PC-3 (cell line): ENCODE data around the gene ATPAF1. TPM values are rescaled to one million over a fixed set of nuclear protein-coding genes. Genes with fewer than 3 reads are reported as not detected.

Experiments
- ATAC-seq: fragments of 200-7000 bp; cut with Tn5 transposase; 2 replicates; pipeline ENCODE4 v1.9.1; 2020; ENCODE audit warnings: mild to moderate bottlenecking, moderate library complexity
- BruUV-seq: library from RNA; stranded (reverse); fragments of 400-500 nt; replicated peaks from 2 replicates; lab custom pipeline; 2021; lab: Mats Ljungman, UMichigan
- CTCF ChIA-PET: fragments of 300-600 bp; sonication (Branson Sonifier 250); formaldehyde crosslinking; loops from one replicate; lab custom pipeline; 2022; ENCODE audit warnings: antibody characterized with exemption; lab: Charles Lee
- POLR2A ChIA-PET: fragments of 300-600 bp; sonication (Branson Sonifier 250); formaldehyde crosslinking; loops from one replicate; lab custom pipeline; 2022; ENCODE audit warnings: antibody characterized with exemption; ENCODE audit not compliant: unreplicated experiment; lab: Charles Lee
- DNase-seq: peaks from one replicate; pipeline ENCODE4 v3.0.0-alpha.2; 2015
- H2AFZ ChIP-seq: fragments of 300-600 bp; sonication (generic); 2 replicates; pipeline ENCODE4 v1.6.0; 2016; ENCODE audit warnings: antibody characterized with exemption, low read length
- H3F3A ChIP-seq: fragments of 300-600 bp; sonication (generic); one replicate; pipeline ENCODE4 v1.6.0; 2017; ENCODE audit warnings: antibody characterized with exemption, low read length, control low read depth, mild to moderate bottlenecking; ENCODE audit not compliant: unreplicated experiment
- H3K27ac ChIP-seq: fragments of 300-600 bp; sonication (generic); 2 replicates; pipeline ENCODE4 v1.5.1; 2016; ENCODE audit warnings: mild to moderate bottlenecking, low read length
- H3K27me3 ChIP-seq: fragments of 300-600 bp; sonication (generic); 2 replicates; pipeline ENCODE4 v1.6.1; 2016; ENCODE audit warnings: low read length, mixed read lengths
- H3K36me3 ChIP-seq: fragments of 300-600 bp; sonication (generic); 2 replicates; pipeline ENCODE4 v1.6.1; 2016; ENCODE audit warnings: low read depth, mixed run types, low read length, mixed read lengths
- H3K4me1 ChIP-seq: fragments of 300-600 bp; sonication (generic); 2 replicates; pipeline ENCODE4 v1.5.1; 2016; ENCODE audit warnings: low read length; ENCODE audit not compliant: insufficient read depth
- H3K4me2 ChIP-seq: fragments of 300-600 bp; sonication (generic); 2 replicates; pipeline ENCODE4 v1.6.0; 2016; ENCODE audit warnings: low read length
- H3K4me3 ChIP-seq: fragments of 300-600 bp; sonication (generic); 2 replicates; pipeline ENCODE4 v1.5.1; 2016; ENCODE audit warnings: mild to moderate bottlenecking, low read length, mixed read lengths
- H3K79me2 ChIP-seq: fragments of 300-600 bp; sonication (generic); 2 replicates; pipeline ENCODE4 v1.6.1; 2017; ENCODE audit warnings: low read length, mixed read lengths
- H3K9ac ChIP-seq: fragments of 300-600 bp; sonication (generic); 2 replicates; pipeline ENCODE4 v1.6.0; 2016; ENCODE audit warnings: mild to moderate bottlenecking, low read length
- H3K9me2 ChIP-seq: fragments of 300-600 bp; sonication (generic); replicated peaks from 2 replicates; pipeline ENCODE4 v1.6.1; 2016; ENCODE audit warnings: mixed run types, low read length, mixed read lengths
- H3K9me3 ChIP-seq: fragments of 300-600 bp; sonication (generic); 2 replicates; pipeline ENCODE4 v1.6.1; 2016; ENCODE audit warnings: low read length, mixed read lengths
- H4K20me1 ChIP-seq: fragments of 300-600 bp; sonication (generic); 2 replicates; pipeline ENCODE4 v1.6.1; 2016; ENCODE audit warnings: low read length, mixed read lengths
- CTCF ChIP-seq: fragments of 300-600 bp; sonication (generic); conservative IDR thresholded peaks from 2 replicates; pipeline ENCODE4 v1.5.1; 2017; ENCODE audit warnings: antibody characterized with exemption, low read depth, mild to moderate bottlenecking, low read length
- EZH2 ChIP-seq: fragments of 300-600 bp; sonication (generic); IDR thresholded peaks from one replicate; pipeline ENCODE4 v1.6.1; 2017; ENCODE audit warnings: antibody characterized with exemption, mild to moderate bottlenecking, low read length; ENCODE audit not compliant: unreplicated experiment
- EZH2phosphoT487 ChIP-seq: fragments of 300-600 bp; sonication (generic); IDR thresholded peaks from 2 replicates; pipeline ENCODE4 v1.6.1; 2018; ENCODE audit warnings: mild to moderate bottlenecking, antibody characterized with exemption, low read length, borderline replicate concordance
- intact Hi-C: fragments of 100-400 bp; cut with micrococcal nuclease; formaldehyde crosslinking; loops from 2 replicates; pipeline ENCODE4 v1.9.0; 2023
- total RNA-seq: library from RNA; depleted of rRNA; stranded (reverse); fragments of >200 nt; gene quantifications from 2 replicates; pipeline ENCODE4 v1.2.3, GENCODE V29; 2014

Gene ATPAF1
- total RNA-seq, 1 experiment from 2014 or later, result 68.3 TPM

DNA sequence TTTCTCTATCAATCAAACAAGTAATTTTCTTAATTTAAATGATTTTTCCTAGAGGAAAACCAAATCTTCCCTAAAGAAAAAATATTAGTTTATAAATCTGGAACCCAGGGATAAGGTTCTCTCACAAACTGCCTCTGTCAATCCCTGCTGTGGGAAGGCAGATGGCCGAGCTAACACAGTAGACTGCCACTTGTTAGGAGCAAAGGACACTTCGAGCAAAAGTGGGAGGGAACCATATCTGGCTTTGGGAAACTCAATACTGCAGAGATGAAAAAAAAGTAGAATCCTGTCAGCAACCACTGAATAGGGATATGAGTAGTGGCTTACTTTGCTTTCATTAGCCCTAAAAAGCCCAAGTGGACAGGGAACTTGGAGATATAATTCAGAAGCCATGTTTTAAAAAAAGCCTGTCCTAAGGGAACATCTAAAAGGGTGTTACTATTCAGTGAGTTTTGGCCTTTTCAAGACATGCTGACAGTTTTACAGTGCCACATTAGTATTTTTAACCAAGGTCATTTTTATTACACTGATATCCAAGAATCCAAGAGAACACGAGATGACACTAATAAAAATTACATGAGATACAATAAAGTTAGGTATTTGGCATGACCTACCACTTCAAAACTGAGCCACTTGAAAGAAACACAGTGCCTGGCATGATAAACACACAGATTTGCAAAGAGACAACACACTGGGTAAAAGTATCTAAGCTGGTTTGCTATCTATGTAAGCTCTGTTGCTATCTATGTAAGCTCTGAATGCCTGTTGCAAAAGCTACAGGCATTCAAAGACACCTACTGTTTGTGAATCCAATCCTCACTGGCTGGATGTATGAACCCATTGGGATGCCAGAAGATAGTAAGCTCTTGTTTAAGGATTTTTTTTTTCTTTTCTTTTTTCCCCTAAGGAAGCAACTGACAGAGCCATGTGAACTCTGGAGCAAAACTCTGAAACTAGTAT lies 24.9 kb upstream of the ATPAF1 start:
- no peak overlapping the region for H3K9ac ChIP-seq
- H3F3A ChIP-seq, result no peaks in the 10 kb centered on the region
- ChIA-PET POLR2A (no interaction called here), CTCF (no interaction called here)
- no peak overlapping the region for H3K27ac ChIP-seq
- H3K4me2 ChIP-seq, result no peak overlapping the region
- no peaks in the 10 kb centered on the region for H3K79me2 ChIP-seq
- H3K4me1 ChIP-seq, result peaks cover 3% of the 10 kb centered on the region; the same call in 1 of the 2 replicates
- no peaks in the 10 kb centered on the region; the same call in 1 of the 2 replicates for H4K20me1 ChIP-seq
- peaks cover 61% of the 10 kb centered on the region for H3K36me3 ChIP-seq
- intact Hi-C loops, result no loop called here
- no peak overlapping the region for H3K4me3 ChIP-seq
- ATAC-seq (no peak), DNase-seq (no peak)
- H3K9me2 ChIP-seq, result no peaks in the 10 kb centered on the region
- TF ChIP-seq EZH2, result no peak
- no peak for TF ChIP-seq EZH2phosphoT487
- TF ChIP-seq CTCF, result no peak
- H3K9me3 ChIP-seq, result no peaks in the 10 kb centered on the region
- H3K27me3 ChIP-seq, result no peaks in the 10 kb centered on the region
- no peak overlapping the region for H2AFZ ChIP-seq
- no TSS peak for BruUV-seq

- Histone ChIP-seq H3K4me2 (no peak overlapping the region), H4K20me1 (no peaks in the 10 kb centered on the region; the same call in 1 of the 2 replicates), H2AFZ (no peak overlapping the region), H3K4me3 (no peak overlapping the region), H3K4me1 (peaks cover 12% of the 10 kb centered on the region), H3K36me3 (peaks cover 66% of the 10 kb centered on the region), H3K9me2 (no peaks in the 10 kb centered on the region), H3K9me3 (no peaks in the 10 kb centered on the region), H3K79me2 (no peaks in the 10 kb centered on the region), H3K27ac (no peak overlapping the region), H3K9ac (no peak overlapping the region), H3F3A (no peaks in the 10 kb centered on the region), H3K27me3 (no peaks in the 10 kb centered on the region)
- ChIA-PET POLR2A (no interaction called here), CTCF (no interaction called here)
- intact Hi-C loops, result no loop called here
- ATAC-seq (peak; percentile 22; the same call in 1 of the 2 replicates), DNase-seq (peak; percentile 16)
- no TSS peak for BruUV-seq
- TF ChIP-seq EZH2phosphoT487 (no peak), EZH2 (no peak), CTCF (peak; percentile 25; the same call in 1 of the 2 replicates)
Observed at GRCh38 chr1:46691997-46692790, 24.0 kb upstream of the ATPAF1 start.
